ENCODE results near the gene CTDSP1.

CTDSP1 gene

DNA sequence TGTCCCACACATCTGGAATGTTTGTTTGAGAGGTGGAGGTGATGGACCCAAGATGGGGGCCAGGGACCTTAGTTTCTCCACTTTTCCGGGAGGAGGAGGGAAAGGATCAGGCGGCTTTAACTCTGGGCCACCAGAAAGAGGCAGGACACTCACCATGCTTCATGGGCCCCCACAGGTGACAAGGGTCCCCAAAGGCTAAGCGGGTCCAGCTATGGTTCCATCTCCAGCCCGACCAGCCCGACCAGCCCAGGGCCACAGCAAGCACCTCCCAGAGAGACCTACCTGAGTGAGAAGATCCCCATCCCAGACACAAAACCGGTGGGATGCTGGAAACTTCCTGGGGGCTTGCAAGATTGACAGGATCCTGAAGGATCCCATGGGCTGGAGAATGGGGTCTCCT is 16.9 kb upstream of the CTDSP1 start:
- DNase-seq (ENCODE audit: low read depth in 1 of 2, low spot score in 1 of 2): no peak

GRCh38 chr2:218383892-218384519 is 15.7 kb upstream of the CTDSP1 start:
- DNase-seq (ENCODE audit: low read depth in 1 of 2, low spot score in 1 of 2): no peak

GRCh38 chr2:218384975-218385374 is 14.7 kb upstream of the CTDSP1 start:
- DNase-seq (ENCODE audit: low read depth in 1 of 2, low spot score in 1 of 2): no peak

DNA sequence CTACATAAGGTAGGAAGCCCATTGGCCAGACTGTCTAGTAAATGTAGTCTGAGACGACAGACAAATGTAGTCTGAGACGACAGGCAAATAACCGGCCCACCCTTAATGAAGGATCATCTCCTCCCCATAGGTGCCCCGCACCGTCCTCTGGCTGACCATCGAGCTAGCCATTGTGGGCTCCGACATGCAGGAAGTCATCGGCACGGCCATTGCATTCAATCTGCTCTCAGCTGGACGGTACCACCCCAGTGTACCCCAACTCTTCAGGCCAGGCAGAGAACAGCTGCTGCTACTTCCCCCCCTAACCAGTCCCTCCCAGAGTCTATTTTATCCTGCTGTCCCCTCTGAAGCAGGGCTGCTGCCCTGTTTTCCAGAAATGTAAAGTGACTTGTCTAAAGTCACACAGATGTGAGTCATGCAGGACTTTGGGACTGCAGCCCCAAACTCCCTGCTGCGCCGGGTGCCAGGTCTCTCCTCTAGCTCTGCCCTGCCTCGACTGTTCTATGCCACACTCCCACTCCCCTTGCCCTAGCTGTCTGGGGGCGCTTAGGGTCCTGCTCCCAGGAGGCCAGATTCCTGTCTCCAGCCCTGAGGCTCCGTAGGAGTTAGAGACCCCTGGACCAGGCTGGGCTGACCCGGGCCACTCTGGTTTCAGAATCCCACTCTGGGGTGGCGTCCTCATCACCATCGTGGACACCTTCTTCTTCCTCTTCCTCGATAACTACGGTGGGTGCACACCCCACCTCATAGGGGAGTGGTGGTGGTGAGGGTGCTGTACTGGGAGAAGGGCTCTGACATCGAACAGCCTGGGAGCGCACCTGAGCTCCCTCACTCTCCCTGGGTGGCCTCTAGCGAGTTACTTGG is 12.9 kb upstream of the CTDSP1 start:
- no peak for DNase-seq (ENCODE audit: low read depth in 1 of 2, low spot score in 1 of 2)

DNA sequence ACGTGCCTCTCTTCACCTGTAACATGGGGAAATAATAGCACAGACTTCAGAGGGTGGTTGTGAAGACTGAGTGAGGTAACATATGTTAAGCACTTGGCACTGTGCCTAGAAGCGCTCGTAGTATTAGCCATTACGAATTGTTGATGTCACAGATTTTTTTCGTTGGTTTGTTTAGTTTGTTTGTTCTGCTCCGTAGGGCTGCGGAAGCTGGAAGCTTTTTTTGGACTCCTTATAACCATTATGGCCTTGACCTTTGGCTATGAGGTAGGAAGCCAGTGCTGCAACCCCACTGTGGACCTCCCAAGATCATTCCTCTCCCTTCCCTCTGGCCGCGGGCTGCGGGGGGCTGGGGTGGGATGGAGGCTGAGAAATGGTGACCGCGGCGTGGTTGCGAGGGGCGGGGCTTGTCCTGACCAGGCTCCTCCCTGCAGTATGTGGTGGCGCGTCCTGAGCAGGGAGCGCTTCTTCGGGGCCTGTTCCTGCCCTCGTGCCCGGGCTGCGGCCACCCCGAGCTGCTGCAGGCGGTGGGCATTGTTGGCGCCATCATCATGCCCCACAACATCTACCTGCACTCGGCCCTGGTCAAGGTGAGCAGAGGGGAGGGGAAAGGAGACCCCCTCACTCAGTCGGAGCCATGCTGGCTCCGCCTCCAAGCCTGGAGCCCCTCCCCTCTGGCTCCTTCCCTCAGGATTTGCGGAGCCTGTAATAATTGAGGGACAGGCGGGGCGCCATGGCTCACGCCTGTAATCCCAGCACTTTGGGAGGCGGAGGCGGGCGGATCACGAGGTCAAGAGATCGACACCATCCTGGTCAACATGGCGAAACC is 12.1 kb upstream of the CTDSP1 start:
- DNase-seq (ENCODE audit: low read depth in 1 of 2, low spot score in 1 of 2): no peak

DNA sequence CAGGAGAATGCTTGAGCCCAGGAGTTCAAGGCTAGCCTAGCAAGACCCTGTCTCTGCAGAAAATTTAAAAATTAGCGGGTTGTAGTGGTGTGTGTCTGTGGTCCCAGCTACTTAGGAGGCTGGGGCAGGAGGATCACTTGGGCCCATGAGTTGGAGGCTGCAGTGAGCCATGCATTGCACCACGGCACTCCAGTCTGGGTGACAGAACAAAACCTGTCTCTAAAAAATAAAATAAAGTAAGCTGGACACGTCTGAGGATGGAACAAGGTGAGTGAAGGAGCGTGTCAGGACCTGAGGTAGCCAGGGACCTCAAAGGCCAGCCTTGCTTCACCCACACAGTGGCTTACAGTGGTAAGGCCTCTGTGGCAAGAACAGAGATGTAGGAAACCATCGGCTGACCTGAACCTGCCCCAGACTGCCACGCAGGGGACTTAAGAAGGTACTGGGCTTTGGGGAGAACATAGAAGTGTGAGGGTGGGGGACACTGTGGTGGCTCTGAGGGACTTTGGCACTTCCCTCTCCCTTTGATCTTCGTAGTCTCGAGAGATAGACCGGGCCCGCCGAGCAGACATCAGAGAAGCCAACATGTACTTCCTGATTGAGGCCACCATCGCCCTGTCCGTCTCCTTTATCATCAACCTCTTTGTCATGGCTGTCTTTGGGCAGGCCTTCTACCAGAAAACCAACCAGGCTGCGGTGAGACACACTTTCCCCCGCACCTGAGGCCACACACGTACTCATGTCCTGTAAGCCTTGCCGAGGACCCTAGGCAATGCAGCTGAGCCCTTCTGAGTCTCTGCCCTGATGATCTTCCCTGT is 10.1 kb upstream of the CTDSP1 start:
- no peak for DNase-seq (ENCODE audit: low read depth in 1 of 2, low spot score in 1 of 2)

GRCh38 chr2:218391202-218391601 is 8.5 kb upstream of the CTDSP1 start:
- DNase-seq (ENCODE audit: low read depth in 1 of 2, low spot score in 1 of 2): no peak

DNA sequence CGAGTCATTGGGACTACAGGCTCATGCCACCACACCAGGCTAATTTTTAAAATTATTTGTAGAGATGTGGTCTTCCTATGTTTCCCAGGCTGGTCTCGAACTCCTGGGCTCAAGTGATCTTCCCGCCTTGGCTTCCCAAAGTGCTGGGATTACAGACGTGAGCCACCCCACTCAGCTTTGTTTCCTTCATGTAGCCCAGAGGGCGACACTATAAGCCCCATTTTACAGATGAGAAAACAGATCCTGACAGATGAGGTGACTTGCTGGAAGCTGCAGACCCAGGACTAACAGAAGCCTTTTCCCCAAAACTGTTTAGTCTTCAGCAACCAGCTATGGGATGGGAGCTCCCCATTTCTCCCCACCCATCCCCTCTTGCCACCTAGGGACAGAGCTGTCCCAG is 7.2 kb upstream of the CTDSP1 start:
- no peak for DNase-seq (ENCODE audit: low read depth in 1 of 2, low spot score in 1 of 2)

DNA sequence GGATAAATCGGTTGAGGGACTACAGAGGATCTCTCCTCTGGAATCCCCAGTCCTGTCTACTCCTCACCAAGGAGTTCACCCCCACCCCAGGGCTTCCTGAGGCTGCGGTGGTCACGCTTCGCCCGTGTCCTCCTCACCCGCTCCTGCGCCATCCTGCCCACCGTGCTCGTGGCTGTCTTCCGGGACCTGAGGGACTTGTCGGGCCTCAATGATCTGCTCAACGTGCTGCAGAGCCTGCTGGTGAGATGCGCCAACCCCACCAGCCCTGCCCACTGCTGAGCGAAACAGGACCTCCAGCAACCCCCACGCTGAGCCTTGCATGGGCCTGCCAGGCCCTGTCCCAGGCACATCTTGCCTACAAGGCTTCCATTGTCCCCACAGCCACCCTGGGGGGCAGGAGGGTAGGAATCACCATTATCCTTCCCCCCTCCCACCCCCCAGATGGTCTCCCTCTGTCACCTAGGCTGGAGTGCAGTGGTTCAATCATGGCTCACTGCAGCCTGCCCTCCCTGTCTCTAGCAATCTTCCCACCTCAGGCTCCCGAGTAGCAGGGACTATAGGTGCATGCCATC is 6.7 kb upstream of the CTDSP1 start:
- DNase-seq (ENCODE audit: low read depth in 1 of 2, low spot score in 1 of 2): no peak

GRCh38 chr2:218393750-218394290 is 5.8 kb upstream of the CTDSP1 start:
- no peak for DNase-seq (ENCODE audit: low read depth in 1 of 2, low spot score in 1 of 2)

DNA sequence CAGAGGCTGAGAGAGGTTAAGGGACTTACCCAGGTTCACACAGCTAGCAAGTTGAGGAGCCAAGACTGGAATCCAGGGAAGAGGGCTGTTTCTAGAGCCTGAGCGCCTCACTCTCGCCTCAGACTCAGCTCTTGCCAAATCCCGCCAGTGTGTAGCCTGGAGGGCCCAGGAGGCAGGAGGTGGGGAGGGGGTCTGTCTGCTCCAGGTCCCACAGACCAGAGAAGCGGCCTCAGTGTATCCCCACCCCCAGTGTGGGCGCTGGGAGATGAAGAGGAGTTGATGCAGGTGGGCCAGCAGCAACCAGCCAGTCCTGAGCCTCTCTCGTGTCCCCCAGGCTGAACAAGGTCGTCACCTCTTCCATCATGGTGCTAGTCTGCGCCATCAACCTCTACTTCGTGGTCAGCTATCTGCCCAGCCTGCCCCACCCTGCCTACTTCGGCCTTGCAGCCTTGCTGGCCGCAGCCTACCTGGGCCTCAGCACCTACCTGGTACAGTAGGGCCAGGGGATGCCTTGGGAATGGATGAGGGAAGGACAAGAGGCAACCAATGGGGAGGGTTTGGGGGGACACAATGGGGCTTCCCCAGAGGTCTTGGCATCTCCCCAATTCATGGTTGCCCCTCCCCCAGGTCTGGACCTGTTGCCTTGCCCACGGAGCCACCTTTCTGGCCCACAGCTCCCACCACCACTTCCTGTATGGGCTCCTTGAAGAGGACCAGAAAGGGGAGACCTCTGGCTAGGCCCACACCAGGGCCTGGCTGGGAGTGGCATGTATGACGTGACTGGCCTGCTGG is 5.2 kb upstream of the CTDSP1 start:
- DNase-seq (ENCODE audit: low read depth in 1 of 2, low spot score in 1 of 2): no peak

DNA sequence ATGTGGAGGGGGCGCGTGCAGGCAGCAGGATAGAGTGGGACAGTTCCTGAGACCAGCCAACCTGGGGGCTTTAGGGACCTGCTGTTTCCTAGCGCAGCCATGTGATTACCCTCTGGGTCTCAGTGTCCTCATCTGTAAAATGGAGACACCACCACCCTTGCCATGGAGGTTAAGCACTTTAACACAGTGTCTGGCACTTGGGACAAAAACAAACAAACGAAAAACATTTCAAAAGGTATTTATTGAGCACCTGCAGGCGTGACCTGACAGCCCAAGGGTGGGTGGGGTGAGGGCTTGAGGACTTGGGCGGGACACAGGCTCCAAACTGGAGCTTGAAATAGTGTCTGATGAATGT is 4.6 kb upstream of the CTDSP1 start:
- no peak for DNase-seq (ENCODE audit: low read depth in 1 of 2, low spot score in 1 of 2)

- DNase-seq (ENCODE audit: low read depth in 1 of 2, low spot score in 1 of 2): no peak
These were observed 4.2 kb upstream of the CTDSP1 start for GRCh38 chr2:218395456-218395825.

DNA sequence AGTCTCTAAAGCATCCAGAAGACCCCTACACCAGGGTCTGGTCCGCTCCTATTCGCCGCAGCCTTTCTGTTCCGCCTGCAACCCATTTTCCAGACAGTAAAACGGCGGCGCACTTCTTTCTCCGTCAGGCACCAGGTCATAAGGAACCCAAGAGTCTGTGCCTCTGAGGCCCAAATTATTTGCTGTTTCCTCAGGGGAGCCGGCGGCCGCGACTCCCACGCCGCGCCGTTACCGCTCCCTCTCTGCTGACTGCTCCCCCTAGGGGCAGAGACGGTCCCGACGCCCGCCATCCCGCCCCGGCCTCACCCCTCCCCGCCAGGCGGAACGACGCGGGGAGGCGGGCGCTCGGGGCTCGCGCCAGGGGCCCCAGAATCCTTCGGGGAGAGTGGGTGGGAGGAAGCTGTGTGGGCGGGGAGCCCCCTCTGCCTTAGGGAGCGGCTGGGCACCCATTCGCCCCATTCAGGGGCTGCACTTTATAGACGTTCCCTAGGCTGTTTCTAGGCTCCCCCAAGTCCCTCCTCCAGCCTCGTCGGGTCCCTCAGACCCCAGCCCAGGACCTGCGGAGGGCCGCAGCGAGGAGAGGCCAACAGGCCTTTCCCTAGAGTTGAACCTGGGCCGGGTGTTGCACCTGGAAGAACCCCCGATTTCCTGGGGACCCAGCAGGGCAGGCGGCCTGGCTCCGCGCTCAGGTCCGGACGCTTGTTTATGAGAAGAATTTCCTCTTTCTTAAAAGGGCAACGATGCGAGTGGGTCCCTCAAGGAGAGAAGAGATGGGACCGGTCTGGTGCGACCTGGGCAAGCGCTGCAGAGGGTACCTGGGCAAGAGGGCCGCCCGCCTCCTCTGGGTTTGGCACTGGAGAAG is 3.6 kb upstream of the CTDSP1 start:
- peak; percentile 86 to 91 for DNase-seq (ENCODE audit: low read depth in 1 of 2, low spot score in 1 of 2)

DNA sequence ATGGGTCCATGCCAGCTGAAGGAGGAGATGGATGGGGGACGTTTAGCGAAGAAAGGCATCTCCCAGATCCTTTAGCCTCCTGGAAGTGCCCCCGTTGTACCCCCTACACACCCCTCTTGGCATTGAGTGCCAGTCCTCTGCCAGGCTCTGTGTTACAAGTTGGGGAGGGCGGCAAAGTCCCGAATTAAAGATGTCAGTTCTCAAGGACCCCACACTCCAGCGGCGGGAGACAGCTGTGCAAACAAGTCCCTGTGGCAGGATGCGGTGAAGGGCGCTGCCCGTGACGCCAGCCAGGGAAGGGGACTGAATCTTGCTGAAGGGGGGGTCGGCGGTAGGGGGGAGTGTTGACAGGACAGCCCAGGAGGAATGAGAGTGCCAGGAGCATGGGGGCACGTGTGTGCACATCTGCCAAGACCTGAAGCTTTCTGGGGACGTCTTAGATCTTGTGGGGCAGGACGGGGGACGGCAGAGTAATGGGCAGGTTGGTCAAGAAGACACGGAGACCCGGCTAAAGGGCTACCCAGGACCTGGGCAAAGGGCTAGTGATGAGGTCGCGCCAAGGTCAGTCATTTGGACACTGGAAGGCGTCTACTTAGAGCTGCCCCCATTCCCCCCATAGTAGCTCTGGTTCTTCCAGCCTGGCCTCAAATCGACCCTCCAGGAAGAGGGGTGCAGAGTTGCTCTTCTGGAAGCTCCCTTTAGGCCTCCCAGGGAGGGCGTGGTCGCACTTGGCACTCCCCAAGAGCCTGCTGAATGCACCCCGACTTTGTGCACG is 2.8 kb upstream of the CTDSP1 start:
- peak; percentile 38 to 54 for DNase-seq (ENCODE audit: low read depth in 1 of 2, low spot score in 1 of 2)

- no peak for DNase-seq (ENCODE audit: low read depth in 1 of 2, low spot score in 1 of 2)
These were observed 2.2 kb upstream of the CTDSP1 start for GRCh38 chr2:218397463-218397819.

DNA sequence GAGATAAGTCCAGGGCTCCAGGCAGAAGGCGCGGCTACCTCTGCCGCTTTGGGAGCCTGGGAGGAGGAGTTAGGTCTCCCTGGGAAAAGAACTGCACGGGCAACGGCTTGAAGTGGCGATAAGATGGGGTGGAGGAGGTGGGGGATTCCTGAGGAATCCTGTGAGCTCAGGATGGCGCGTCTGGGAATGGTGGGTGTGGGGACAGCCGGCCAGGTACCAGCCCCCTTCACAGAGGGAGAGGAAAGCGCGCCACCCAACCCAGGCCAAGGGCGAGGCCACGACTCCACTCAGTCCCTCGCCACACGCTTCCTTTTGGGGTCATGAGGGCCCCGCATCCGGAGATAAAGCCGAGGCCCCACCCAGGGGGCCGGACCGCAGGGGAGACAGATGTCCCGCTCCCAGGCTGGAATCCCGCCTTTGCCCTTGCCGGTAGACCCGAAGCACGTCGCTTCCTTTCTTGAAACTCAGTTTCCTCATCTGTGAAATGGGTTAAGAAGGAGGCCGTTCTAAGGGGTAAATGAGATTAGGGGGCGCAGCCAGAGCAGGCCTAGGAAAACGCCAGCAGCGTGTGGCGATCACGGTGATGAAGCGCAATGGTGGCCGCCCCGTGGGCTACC is 1.7 kb upstream of the CTDSP1 start:
- DNase-seq (ENCODE audit: low read depth in 1 of 2, low spot score in 1 of 2): no peak

Measured in stimulated activated CD4-positive, alpha-beta T cell treated with anti-CD3 and anti-CD28 coated beads, Interleukin-15, amount 100 ng/mL, for 1 hour (primary cell).